HepG2 (cell line): Measurements from ENCODE around the gene CSNK2B. TPM values are rescaled to one million over a fixed set of nuclear protein-coding genes. Genes with fewer than 3 reads are reported as not detected.

Source experiments
- ATAC-seq: fragments of 200-7000 bp; cut with Tn5 transposase; 3 replicates; pipeline ENCODE4 v1.9.1; 2020; ENCODE audit warnings: mild to moderate bottlenecking, moderate library complexity
- BruUV-seq: library from RNA; stranded (reverse); fragments of 400-500 nt; replicated peaks from 2 replicates; lab custom pipeline; 2021; lab: Mats Ljungman, UMichigan
- CTCF ChIA-PET: fragments of 300-600 bp; formaldehyde crosslinking; extraction: SDS; loops from one replicate; lab custom pipeline; 2021; ENCODE audit warnings: low total read pairs, inconsistent platforms, low intra/inter-chr PET ratio; lab: Yijun Ruan, JAX
- POLR2A ChIA-PET: fragments of 350-600 bp; sonication (Branson Sonifier 250); formaldehyde crosslinking; loops from one replicate; lab custom pipeline; 2020; ENCODE audit warnings: antibody characterized with exemption, inconsistent platforms; lab: Yijun Ruan, JAX
- DNase-seq: peaks from one replicate; pipeline ENCODE4 v3.0.0-alpha.2; 2015; ENCODE audit warnings: low spot score
- FAIRE-seq: peaks from 3 replicates; lab custom pipeline; 2011; peaks lifted over from hg19 to GRCh38; lab: Jason Lieb, UNC
- H2AFZ ChIP-seq: one replicate; pipeline ENCODE4 v1.6.1; 2011; ENCODE audit warnings: low read length, inconsistent platforms
- H3K27ac ChIP-seq: fragments of 300-600 bp; 3 replicates; pipeline ENCODE4 v1.8.0; 2011; ENCODE audit warnings: mixed run types, mild to moderate bottlenecking, mixed read lengths, low read length, inconsistent platforms; ENCODE audit not compliant: insufficient read depth; ENCODE audit errors: extremely low read length
- H3K27me3 ChIP-seq, 2 experiments: fragments of 200-600 bp in 1 of 2; 2 replicates in 1 of 2; 3 replicates in 1 of 2; pipeline versions ENCODE4 v1.6.0 to v1.8.0; 2011; ENCODE audit warnings: low read length in 2 of 2, mild to moderate bottlenecking in 2 of 2, moderate library complexity in 2 of 2, inconsistent platforms in 1 of 2; ENCODE audit not compliant: insufficient read depth in 2 of 2, control insufficient read depth in 1 of 2
- H3K36me3 ChIP-seq, 2 experiments: fragments of 200-600 bp in 1 of 2; replicated peaks in 1 of 2; 2 replicates in 1 of 2; 3 replicates in 1 of 2; pipeline versions ENCODE4 v1.5.1 to v1.8.0; 2011; ENCODE audit warnings: low read length in 2 of 2, inconsistent platforms in 1 of 2; ENCODE audit not compliant: insufficient read depth in 2 of 2, control insufficient read depth in 1 of 2
- H3K4me1 ChIP-seq: 2 replicates; pipeline ENCODE4 v1.5.1; 2012; ENCODE audit warnings: low read length, inconsistent platforms; ENCODE audit not compliant: insufficient read depth
- H3K4me2 ChIP-seq: 2 replicates; pipeline ENCODE4 v1.6.0; 2011; ENCODE audit warnings: low read depth, low read length, inconsistent platforms
- H3K4me3 ChIP-seq, 3 experiments: fragments of 200-600 bp in 1 of 3; sonication (generic), shearing (Covaris generic) in 1 of 3; replicated peaks in 1 of 3; 2 replicates each; pipeline ENCODE4 v1.5.1; 2011 to 2016; ENCODE audit warnings: low read length in 3 of 3, inconsistent platforms in 2 of 3, low read depth in 2 of 3, mild to moderate bottlenecking in 2 of 3, control low read depth in 1 of 3, mixed read lengths in 1 of 3; ENCODE audit not compliant: insufficient read depth in 1 of 3
- H3K79me2 ChIP-seq: one replicate; pipeline ENCODE4 v1.6.1; 2011; ENCODE audit warnings: low read length, inconsistent platforms; ENCODE audit not compliant: insufficient read depth
- H3K9ac ChIP-seq: 2 replicates; pipeline ENCODE4 v1.6.0; 2011; ENCODE audit warnings: mild to moderate bottlenecking, low read depth, low read length, inconsistent platforms; ENCODE audit not compliant: insufficient read depth
- H3K9me3 ChIP-seq: 2 replicates; pipeline ENCODE4 v1.5.1; 2012; ENCODE audit warnings: mild to moderate bottlenecking, low read length
- H4K20me1 ChIP-seq: 2 replicates; pipeline ENCODE4 v1.6.0; 2011; ENCODE audit warnings: inconsistent platforms, mild to moderate bottlenecking, low read length, moderate library complexity; ENCODE audit not compliant: insufficient read depth
- ARNT2 ChIP-seq: sonication (generic); formaldehyde crosslinking; IDR thresholded peaks from 2 replicates; pipeline ENCODE4 v1.8.0; 2022; ENCODE audit warnings: mild to moderate bottlenecking, low read depth, missing genetic modification reagents, moderate library complexity
- NCOA2 ChIP-seq: sonication (generic); formaldehyde crosslinking; IDR thresholded peaks from 2 replicates; pipeline ENCODE4 v1.8.0; 2022; ENCODE audit warnings: inconsistent platforms
- SPEN ChIP-seq: sonication (generic); formaldehyde crosslinking; IDR thresholded peaks from 2 replicates; pipeline ENCODE4 v1.5.1; 2020; ENCODE audit warnings: low read depth, mild to moderate bottlenecking, missing genetic modification reagents
- TEAD2 ChIP-seq: sonication (generic); formaldehyde crosslinking; IDR thresholded peaks from 2 replicates; pipeline ENCODE4 v1.9.0; 2021; ENCODE audit warnings: missing genetic modification reagents
- ZBTB25 ChIP-seq: IDR thresholded peaks from 2 replicates; pipeline ENCODE4 v1.6.1; 2018; ENCODE audit warnings: missing genetic modification reagents
- ZFP37 ChIP-seq: sonication (generic); formaldehyde crosslinking; IDR thresholded peaks from 2 replicates; pipeline ENCODE4 v1.4.0; 2020; ENCODE audit warnings: missing genetic modification reagents, borderline replicate concordance
- ZNF260 ChIP-seq: sonication (generic); formaldehyde crosslinking; IDR thresholded peaks from 2 replicates; pipeline ENCODE4 v1.4.0; 2020; ENCODE audit warnings: missing genetic modification reagents, low read depth, mild to moderate bottlenecking, borderline replicate concordance
- ZNF318 ChIP-seq: sonication (generic); formaldehyde crosslinking; IDR thresholded peaks from 2 replicates; pipeline ENCODE4 v1.4.0; 2020; ENCODE audit warnings: mild to moderate bottlenecking, missing genetic modification reagents
- WGBS: methylation state at CpG from one replicate; pipeline ENCODE4 v1.1.6; 2017; ENCODE audit warnings: low lambda C conversion rate; 5-methylcytosine and 5-hydroxymethylcytosine counted together
- in situ Hi-C: cut with HindIII; loops from 2 replicates; pipeline ENCODE4 v1.10.0; 2017; ENCODE audit warnings: low pct_unique_long_range_greater_than_20kb; ENCODE audit not compliant: extremely low pct_ligation_motif_present
- intact Hi-C: fragments of 100-400 bp; cut with micrococcal nuclease; formaldehyde crosslinking; loops from one replicate; pipeline ENCODE4 v1.10.0; 2022; ENCODE audit not compliant: unreplicated experiment
- polyA plus RNA-seq, 8 experiments: library from polyadenylated mRNA; depleted of rRNA in 3 of 8; stranded (reverse) in 7 of 8; unstranded in 1 of 8; fragments of >200 nt; fragmentation: Illumina TruSeq in 4 of 8; extraction: Trizol in 4 of 8; gene quantifications; 2 replicates each; pipeline versions ENCODE4 v1.2.1 to v1.2.3, GENCODE V29; 2011 to 2016; ENCODE audit warnings: low read depth in 4 of 8, missing spikeins in 1 of 8, mixed read lengths in 1 of 8; ENCODE audit not compliant: insufficient read depth in 1 of 8
- total RNA-seq, 5 experiments: library from RNA; depleted of rRNA; stranded (reverse); fragments of >200 nt; fragmentation: Illumina TruSeq; extraction: Trizol; gene quantifications; 2 replicates each; pipeline ENCODE4 v1.2.3, GENCODE V29; 2016; ENCODE audit warnings: low read depth in 1 of 5
- TF ChIP-seq, protein P1 (sequence below): sonication (generic); formaldehyde crosslinking; conservative IDR thresholded peaks from 2 replicates; pipeline ENCODE4 v1.8.1; 2023; ENCODE audit warnings: missing genetic modification reagents

Gene CSNK2B
- total and polyA plus RNA-seq, 2 of the 13 experiments (the other 11 are each of a cell fraction or from before 2014, with no cell fraction given), result 111 to 296 TPM

- H3K27me3 ChIP-seq, result no peaks in the 10 kb centered on the region; a peak in 1 of 5 replicates
- H3K79me2 ChIP-seq, result peaks cover 67% of the 10 kb centered on the region
- H2AFZ ChIP-seq, result no peak overlapping the region
- peak overlapping the region; percentile 100 for H3K4me2 ChIP-seq
- peak overlapping the region; percentile 73 for H3K27ac ChIP-seq
- no TSS peak for BruUV-seq
- peaks cover 19% of the 10 kb centered on the region; the same call in 1 of the 2 replicates for H4K20me1 ChIP-seq
- ChIA-PET CTCF (no interaction called here), POLR2A (interaction anchor here (0.7 to 7.4 kb wide), 24 partner anchors 8 to 530 kb away, joined by 3 to 438 read pairs (median 5); partner anchors contain the start of genes ABHD16A, AIF1, APOM and BAG6)
- no peak overlapping the region for H3K9ac ChIP-seq
- peak overlapping the region in 1 of 3 experiments; percentile 78; a peak in 1 of 6 replicates for H3K4me3 ChIP-seq
- intact Hi-C loops (no loop called here), in situ Hi-C loops (no loop called here)
- H3K36me3 ChIP-seq, result peaks cover 10 to 20% of the 10 kb centered on the region in 2 experiments
- DNase-seq, result no peak
- peaks cover 78% of the 10 kb centered on the region for H3K4me1 ChIP-seq
- WGBS, result 93% methylated on average over 12 of the region's 12 CpGs
- no peaks in the 10 kb centered on the region for H3K9me3 ChIP-seq
- no peak for FAIRE-seq
- no peak for ATAC-seq
- TF ChIP-seq ARNT2 (no peak), ZNF318 (no peak), TEAD2 (CRISPR knock-in tag) (no peak), ZBTB25 (CRISPR knock-in tag) (no peak), ZNF260 (no peak), ZFP37 (CRISPR knock-in tag) (no peak), NCOA2 (CRISPR knock-in tag) (no peak; the same call in 1 of the 2 replicates), SPEN (CRISPR knock-in tag) (no peak)
- TF ChIP-seq, protein P1, sequence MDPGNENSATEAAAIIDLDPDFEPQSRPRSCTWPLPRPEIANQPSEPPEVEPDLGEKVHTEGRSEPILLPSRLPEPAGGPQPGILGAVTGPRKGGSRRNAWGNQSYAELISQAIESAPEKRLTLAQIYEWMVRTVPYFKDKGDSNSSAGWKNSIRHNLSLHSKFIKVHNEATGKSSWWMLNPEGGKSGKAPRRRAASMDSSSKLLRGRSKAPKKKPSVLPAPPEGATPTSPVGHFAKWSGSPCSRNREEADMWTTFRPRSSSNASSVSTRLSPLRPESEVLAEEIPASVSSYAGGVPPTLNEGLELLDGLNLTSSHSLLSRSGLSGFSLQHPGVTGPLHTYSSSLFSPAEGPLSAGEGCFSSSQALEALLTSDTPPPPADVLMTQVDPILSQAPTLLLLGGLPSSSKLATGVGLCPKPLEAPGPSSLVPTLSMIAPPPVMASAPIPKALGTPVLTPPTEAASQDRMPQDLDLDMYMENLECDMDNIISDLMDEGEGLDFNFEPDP (CRISPR knock-in tag), result no peak
These were observed 4.4 kb upstream of the CSNK2B start for GRCh38 chr6:31661262-31662123.
